ENCODE data around the gene CASZ1. TPM values are rescaled to one million over a fixed set of nuclear protein-coding genes. Genes with fewer than 3 reads are reported as not detected.

CASZ1 gene
- total and polyA plus RNA-seq, 2 donors (not counting 3 experiments of a cell fraction or from before 2014, with no cell fraction given): 1.5 to 5.2 TPM

DNA sequence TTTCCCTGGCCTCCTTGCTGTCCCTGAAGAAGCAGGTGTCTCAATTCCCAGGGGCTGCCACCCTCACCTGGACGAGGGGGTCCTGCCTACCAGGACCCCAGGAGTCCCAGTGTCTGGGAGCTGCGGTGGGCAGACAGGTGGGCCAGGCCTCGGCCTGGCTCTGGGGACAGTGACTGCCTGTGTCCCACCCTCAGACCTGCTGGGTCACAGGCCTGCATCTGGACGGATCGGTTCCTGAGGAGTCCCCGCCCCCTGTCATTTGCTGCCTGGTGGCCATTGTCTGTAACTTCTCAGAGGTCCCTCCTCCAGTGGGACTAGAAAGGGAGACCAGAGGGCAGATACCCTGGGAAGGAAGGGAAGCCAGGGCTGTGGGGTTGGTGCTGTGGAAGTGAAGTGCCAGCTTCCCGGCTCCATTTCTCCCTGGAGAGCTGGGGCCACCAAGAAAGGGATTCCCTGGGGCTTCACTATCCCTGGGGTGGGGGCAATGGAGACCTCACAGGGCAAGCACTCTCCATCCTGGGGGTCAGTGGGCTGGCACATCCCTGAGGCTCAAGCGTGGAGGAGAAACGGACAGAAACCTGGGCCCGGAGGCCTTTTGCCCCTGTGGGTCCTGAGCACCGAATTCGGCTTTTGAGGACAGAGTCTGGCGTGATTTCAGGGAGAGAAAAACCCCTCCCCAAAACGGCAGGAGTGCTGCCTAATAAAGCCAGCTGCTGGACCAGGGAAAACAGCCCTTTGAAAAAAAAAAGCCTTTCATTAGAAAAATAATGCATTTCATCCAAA is 164.4 kb downstream of the CASZ1 start:
- CTCF ChIA-PET: no interaction called here
- H3K9ac ChIP-seq (replicated peaks; ENCODE audit: extremely low read depth, insufficient read depth, low read length): no peak overlapping the region
- intact Hi-C loops (cut with micrococcal nuclease): loop anchor here (10.0 kb wide), 1 partner anchor 233 kb away; no protein-coding TSS in a partner anchor
- TF ChIP-seq MYC (IDR thresholded peaks at IDR 0.05; ENCODE audit: low read depth, low read length) (no peak), GATA2 (IDR thresholded peaks at IDR 0.05; ENCODE audit: insufficient read depth, insufficient read length, low read depth, low read length) (no peak), POLR2A (IDR thresholded peaks at IDR 0.05; ENCODE audit: low read depth, low read length) (no peak)
- H3K4me2 ChIP-seq (ENCODE audit: insufficient read depth, low read length): no peak overlapping the region
- POLR2A ChIA-PET: no interaction called here
- H4K20me1 ChIP-seq (replicated peaks; ENCODE audit: control insufficient read depth, extremely low read depth, insufficient read depth, low read length): no peaks in the 10 kb centered on the region
- no peaks in the 10 kb centered on the region for H3K79me2 ChIP-seq (ENCODE audit: control insufficient read depth, insufficient read depth, low read length)
- no peaks in the 10 kb centered on the region for H3K27me3 ChIP-seq (ENCODE audit: control insufficient read depth in 2 of 2, insufficient read depth in 2 of 2, low read length in 2 of 2)
- H3K4me1 ChIP-seq (ENCODE audit: control insufficient read depth, extremely low read depth, insufficient read depth, low read length): no peaks in the 10 kb centered on the region
- H2AFZ ChIP-seq (ENCODE audit: low read depth, low read length): no peak overlapping the region
- no peak overlapping the region for H3K27ac ChIP-seq (ENCODE audit: insufficient read depth, low read depth, low read length)
- H3K4me3 ChIP-seq (replicated peaks in 1 of 3; ENCODE audit: insufficient read depth in 1 of 3, low read depth in 1 of 3, low read length in 3 of 3): no peak overlapping the region
- H3K36me3 ChIP-seq (ENCODE audit: control insufficient read depth in 2 of 2, extremely low read depth in 1 of 2, insufficient read depth in 2 of 2, low read length in 2 of 2): peaks cover 0 to 4% of the 10 kb centered on the region in 2 experiments
- H3K9me3 ChIP-seq (replicated peaks; ENCODE audit: control insufficient read depth, insufficient read depth, low read length): no peaks in the 10 kb centered on the region
- dilution Hi-C loops (cut with MboI; ENCODE audit: extremely low pct_ligation_motif_present, low sequenced_read_pairs): no loop called here
- DNase-seq (ENCODE audit: low read depth, low spot score): no peak
- no TSS peak for BruUV-seq (replicated peaks)
- H3K9me1 ChIP-seq (replicated peaks; ENCODE audit: control insufficient read depth, extremely low read depth, insufficient read depth, low read length): no peaks in the 10 kb centered on the region
- no peak for FAIRE-seq

DNA sequence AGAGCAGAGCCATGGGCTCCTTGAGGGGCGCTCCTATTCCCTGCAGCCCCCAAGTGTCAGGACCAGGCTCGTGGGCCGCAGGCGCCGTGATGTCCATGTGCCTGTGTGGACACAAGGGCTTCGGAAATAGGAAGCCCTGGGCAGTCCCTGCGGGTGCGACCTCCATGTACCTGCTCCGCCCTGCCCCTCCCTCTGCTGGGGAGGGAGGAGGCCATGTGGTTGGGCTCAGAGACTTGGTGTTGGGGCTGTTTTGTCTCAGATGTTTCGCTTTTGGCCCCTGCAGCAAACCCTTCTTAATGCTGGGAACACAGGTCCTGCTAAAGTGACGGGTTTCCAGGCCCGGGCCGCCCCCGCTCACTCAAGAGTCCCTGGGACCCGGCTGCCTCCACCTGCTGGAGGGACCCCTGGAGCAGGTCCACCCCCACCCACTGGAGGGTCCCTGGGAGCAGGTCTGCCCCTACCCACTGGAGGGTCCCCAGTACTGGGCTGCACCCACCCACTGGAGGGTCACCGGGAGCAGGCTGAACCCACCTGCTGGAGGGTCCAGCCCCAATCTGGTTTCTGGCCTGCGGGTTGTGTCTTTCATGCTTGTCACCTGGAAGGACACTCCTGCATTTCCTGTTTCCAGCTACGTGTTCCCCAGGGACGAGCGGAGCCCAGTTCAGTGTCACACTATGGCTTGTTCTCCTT is 165.2 kb downstream of the CASZ1 start:
- CTCF ChIA-PET: interaction anchor here (1.0 to 1.6 kb wide), 2 partner anchors 8 to 124 kb away, joined by 4 to 5 read pairs; no protein-coding TSS in a partner anchor
- Histone ChIP-seq H3K4me1 (ENCODE audit: control insufficient read depth, extremely low read depth, insufficient read depth, low read length) (no peaks in the 10 kb centered on the region), H3K9ac (replicated peaks; ENCODE audit: extremely low read depth, insufficient read depth, low read length) (no peak overlapping the region), H3K9me3 (replicated peaks; ENCODE audit: control insufficient read depth, insufficient read depth, low read length) (no peaks in the 10 kb centered on the region), H3K36me3 (ENCODE audit: control insufficient read depth in 2 of 2, extremely low read depth in 1 of 2, insufficient read depth in 2 of 2, low read length in 2 of 2) (peaks cover 0 to 5% of the 10 kb centered on the region in 2 experiments), H3K4me3 (replicated peaks in 1 of 3; ENCODE audit: insufficient read depth in 1 of 3, low read depth in 1 of 3, low read length in 3 of 3) (no peak overlapping the region), H3K4me2 (ENCODE audit: insufficient read depth, low read length) (no peak overlapping the region), H3K27me3 (ENCODE audit: control insufficient read depth in 2 of 2, insufficient read depth in 2 of 2, low read length in 2 of 2) (no peaks in the 10 kb centered on the region), H3K27ac (ENCODE audit: insufficient read depth, low read depth, low read length) (no peak overlapping the region), H3K9me1 (replicated peaks; ENCODE audit: control insufficient read depth, extremely low read depth, insufficient read depth, low read length) (no peaks in the 10 kb centered on the region), H4K20me1 (replicated peaks; ENCODE audit: control insufficient read depth, extremely low read depth, insufficient read depth, low read length) (no peaks in the 10 kb centered on the region), H2AFZ (ENCODE audit: low read depth, low read length) (no peak overlapping the region), H3K79me2 (ENCODE audit: control insufficient read depth, insufficient read depth, low read length) (no peaks in the 10 kb centered on the region)
- TF ChIP-seq GATA2 (IDR thresholded peaks at IDR 0.05; ENCODE audit: insufficient read depth, insufficient read length, low read depth, low read length): no peak
- DNase-seq (ENCODE audit: low read depth, low spot score) (no peak), FAIRE-seq (no peak)
- no TSS peak for BruUV-seq (replicated peaks)
- intact Hi-C loops (cut with micrococcal nuclease) (loop anchor here (10.0 kb wide), 1 partner anchor 234 kb away; no protein-coding TSS in a partner anchor), dilution Hi-C loops (cut with MboI; ENCODE audit: extremely low pct_ligation_motif_present, low sequenced_read_pairs) (no loop called here)
- POLR2A ChIA-PET: no interaction called here
